Posterior cingulate gyrus (tissue), 11 donors: Measurements from ENCODE around the gene DENND6B.
A peak's percentile ranks its signal among the peaks of the same experiment; 100 is the strongest.

Source experiments
- DNase-seq, 10 donors: peaks; one replicate each; pipeline versions ENCODE4 v3.0.0 to v3.0.0-alpha.2; 2020 to 2021; ENCODE audit warnings: mixed read lengths in 3 of 10
- intact Hi-C: fragments of 100-400 bp; cut with DNase I; formaldehyde crosslinking; loops from one replicate; pipeline ENCODE4 v1.15.1; 2023

Gene DENND6B

DNA sequence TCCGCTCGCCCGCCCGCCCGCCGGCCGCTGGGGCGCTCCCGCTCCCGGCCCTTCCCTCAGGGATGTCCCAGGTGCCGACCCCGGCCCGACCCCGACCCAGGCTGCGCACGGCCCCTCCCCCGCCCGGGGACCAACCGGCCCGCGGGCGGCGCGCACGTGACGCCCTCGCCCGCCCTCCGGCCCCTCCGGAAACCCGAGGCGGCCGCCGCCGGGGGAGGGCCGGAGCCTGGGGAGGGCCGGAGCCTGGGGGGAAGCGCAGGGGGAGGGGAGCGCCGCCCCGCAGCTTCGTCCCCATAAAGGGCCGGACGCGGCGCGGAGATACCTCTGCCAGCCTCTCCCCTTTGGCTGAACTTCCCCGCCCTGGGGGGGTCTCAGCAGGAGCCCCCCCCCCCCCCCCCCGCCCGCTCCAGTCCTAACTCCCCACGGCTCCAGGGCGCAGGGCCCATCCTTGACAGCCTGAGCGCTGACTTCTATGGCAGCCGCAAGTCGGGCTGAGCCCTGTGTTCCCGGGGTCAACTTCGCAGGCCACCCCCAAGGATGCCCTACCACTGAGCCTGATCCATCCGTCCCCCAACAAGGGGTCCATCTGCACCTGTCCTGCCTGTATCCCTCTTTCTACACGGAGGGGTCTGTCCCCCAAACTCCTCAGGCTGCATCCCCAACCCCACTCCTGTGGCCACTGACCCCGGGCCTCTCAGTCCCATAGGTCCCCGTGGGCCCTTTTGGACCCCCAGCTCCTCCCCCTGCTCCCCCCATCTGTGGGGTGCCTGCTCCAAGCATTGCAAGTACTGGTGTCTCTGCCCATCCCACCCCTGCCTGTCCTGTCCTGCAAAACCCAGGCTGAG, 65.0 kb downstream of the DENND6B start, which contains the start of gene MAPK12:
MAPK12 (minus strand) TSS at position 69 of the 845 bp plus-strand sequence. CDS start 174 bp downstream, outside the sequence.
- intact Hi-C loops: no loop called here
- DNase-seq: no peak

DNA sequence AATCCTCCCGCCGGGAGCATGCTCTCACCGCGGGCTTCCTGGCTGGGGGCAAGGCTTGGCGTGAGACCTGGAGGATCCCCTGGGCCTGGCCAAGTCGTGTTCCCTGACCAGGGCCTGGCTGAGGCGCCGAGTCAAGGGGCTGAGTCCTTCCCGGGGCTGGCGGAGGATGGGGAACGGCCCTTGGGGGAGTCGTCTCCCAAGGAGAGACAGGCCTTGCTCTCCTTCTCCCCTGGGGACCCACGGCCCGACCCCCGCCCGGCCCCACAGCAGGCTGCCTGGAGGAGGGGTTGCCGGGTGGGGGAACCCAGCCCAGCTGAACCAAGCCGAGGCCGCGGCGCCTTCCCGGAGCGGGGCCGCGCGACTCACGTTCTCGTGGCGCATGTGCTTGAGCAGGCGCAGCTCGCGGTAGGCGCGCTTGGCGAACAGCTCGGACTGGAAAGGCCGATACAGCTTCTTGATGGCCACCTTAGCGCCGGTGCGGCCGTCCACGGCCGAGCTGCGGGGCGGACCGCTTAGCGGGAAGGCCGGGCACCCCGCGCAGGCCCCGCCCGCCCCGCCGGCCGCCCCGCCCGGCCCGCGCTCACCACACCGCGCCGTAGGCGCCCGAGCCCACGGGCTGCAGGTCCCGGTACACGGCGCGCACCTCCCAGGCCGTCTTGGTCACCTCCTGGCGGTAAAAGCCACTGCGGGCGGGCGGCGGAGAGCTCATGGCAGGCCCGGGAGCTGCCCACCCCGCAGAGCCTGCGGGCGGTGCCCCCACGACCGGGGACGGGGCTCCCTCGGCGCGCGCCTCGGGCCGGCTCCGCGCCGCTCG, 65.8 kb downstream of the DENND6B start:
- intact Hi-C loops: no loop called here
- DNase-seq: peak in 9 of 10 donors; percentile 48 to 96 (median 75)

DNA sequence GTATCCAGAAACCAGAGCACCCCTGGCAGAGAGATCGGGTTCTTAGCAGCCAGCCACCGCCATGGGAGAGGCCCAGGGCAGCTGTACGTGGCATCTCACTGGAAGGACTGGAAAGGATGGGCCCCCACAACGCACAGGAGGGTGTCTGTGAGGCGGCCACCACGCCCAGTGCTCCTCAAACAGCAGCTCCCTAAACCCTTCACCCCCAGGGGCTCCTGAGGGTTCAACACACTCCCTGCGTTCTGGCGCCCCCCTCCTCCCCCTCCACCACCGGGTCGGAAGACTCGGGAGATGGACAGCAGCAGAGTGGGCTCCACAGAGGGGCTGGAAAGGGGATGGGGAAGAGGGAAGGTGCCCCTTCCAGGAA, 66.4 kb downstream of the DENND6B start:
- DNase-seq: no peak
- intact Hi-C loops: no loop called here

DNA sequence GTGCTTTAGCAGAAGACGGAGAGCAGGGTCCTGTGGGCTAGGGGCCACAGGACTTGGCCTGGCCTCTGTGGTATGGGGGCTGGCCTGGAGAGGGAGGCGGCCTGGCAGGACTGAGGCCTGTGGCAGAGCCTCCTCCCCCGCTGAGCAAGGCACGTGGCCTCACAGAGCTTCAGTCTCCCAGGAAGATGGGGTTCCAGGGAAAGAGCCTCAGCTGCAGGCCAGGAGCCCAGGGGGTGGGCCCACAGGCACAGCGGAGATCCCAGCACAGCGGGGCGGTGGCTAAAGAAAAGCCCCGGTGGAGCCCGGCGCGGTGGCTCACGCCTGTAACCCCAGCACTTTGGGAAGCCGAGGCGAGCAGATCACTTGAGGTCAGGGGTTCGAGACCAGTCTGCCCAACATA, 67.5 kb downstream of the DENND6B start:
- intact Hi-C loops: no loop called here
- no peak for DNase-seq
